Measurements from ENCODE around the gene DHX15. TPM values are rescaled to one million over a fixed set of nuclear protein-coding genes. Genes with fewer than 3 reads are reported as not detected.

The DHX15 gene
- total RNA-seq, 1 donor from 2014 or later: 181 TPM

- FAIRE-seq: no peak
- Histone ChIP-seq H3K27me3 (ENCODE audit: control insufficient read depth, insufficient read depth, low read length) (no peaks in the 10 kb centered on the region), H3K36me3 (ENCODE audit: control insufficient read depth, insufficient read depth, low read length) (peaks cover 8% of the 10 kb centered on the region), H3K4me3 (ENCODE audit: low read depth, low read length) (no peak overlapping the region)
- no peak for TF ChIP-seq CTCF (IDR thresholded peaks at IDR 0.05; ENCODE audit: insufficient read depth, low read length, severe bottlenecking)
- DNase-seq (ENCODE audit: low read depth): no peak
These were observed 19.9 kb downstream of the DHX15 start for GRCh38 chr4:24564488-24564887.

GRCh38 chr4:24561438-24562139, 22.8 kb downstream of the DHX15 start:
- peaks cover 8% of the 10 kb centered on the region for H3K36me3 ChIP-seq (ENCODE audit: control insufficient read depth, insufficient read depth, low read length)
- no peaks in the 10 kb centered on the region for H3K27me3 ChIP-seq (ENCODE audit: control insufficient read depth, insufficient read depth, low read length)
- no peak for TF ChIP-seq CTCF (IDR thresholded peaks at IDR 0.05; ENCODE audit: insufficient read depth, low read length, severe bottlenecking)
- no peak overlapping the region for H3K4me3 ChIP-seq (ENCODE audit: low read depth, low read length)
- FAIRE-seq: no peak
- DNase-seq (ENCODE audit: low read depth): no peak

DNA sequence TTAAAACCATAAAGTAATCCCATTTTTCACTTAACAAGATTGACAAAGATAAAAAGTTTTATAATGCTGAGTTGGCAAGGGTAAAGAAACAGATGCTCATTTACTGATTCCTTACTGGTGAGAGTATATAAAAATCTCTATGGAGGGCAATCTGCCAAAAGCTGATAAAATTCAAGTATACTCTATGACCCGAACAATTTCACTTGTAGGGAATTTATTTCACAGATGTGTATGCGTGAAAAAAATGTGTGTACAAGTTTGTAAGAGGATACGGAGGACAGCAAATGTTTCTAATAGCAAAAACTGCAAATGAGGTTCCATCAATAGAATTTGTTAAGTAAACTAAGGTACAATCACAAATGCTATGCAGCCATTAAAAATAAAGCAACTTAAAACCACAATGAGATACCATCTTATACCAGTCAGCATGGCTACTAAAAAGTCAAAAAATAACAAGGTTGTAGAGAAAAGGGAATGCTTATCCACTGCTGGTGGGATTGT, 23.4 kb downstream of the DHX15 start:
- FAIRE-seq (no peak), DNase-seq (ENCODE audit: low read depth) (no peak)
- H3K36me3 ChIP-seq (ENCODE audit: control insufficient read depth, insufficient read depth, low read length): peaks cover 6% of the 10 kb centered on the region
- no peak for TF ChIP-seq CTCF (IDR thresholded peaks at IDR 0.05; ENCODE audit: insufficient read depth, low read length, severe bottlenecking)
- no peaks in the 10 kb centered on the region for H3K27me3 ChIP-seq (ENCODE audit: control insufficient read depth, insufficient read depth, low read length)
- H3K4me3 ChIP-seq (ENCODE audit: low read depth, low read length): no peak overlapping the region

GRCh38 chr4:24559889-24560288, 24.5 kb downstream of the DHX15 start:
- peaks cover 6% of the 10 kb centered on the region for H3K36me3 ChIP-seq (ENCODE audit: control insufficient read depth, insufficient read depth, low read length)
- FAIRE-seq: no peak
- no peak overlapping the region for H3K4me3 ChIP-seq (ENCODE audit: low read depth, low read length)
- TF ChIP-seq CTCF (IDR thresholded peaks at IDR 0.05; ENCODE audit: insufficient read depth, low read length, severe bottlenecking): peak; percentile 2
- H3K27me3 ChIP-seq (ENCODE audit: control insufficient read depth, insufficient read depth, low read length): no peaks in the 10 kb centered on the region
- peak; percentile 49 for DNase-seq (ENCODE audit: low read depth)

- Histone ChIP-seq H3K27me3 (ENCODE audit: control insufficient read depth, insufficient read depth, low read length) (no peaks in the 10 kb centered on the region), H3K4me3 (ENCODE audit: low read depth, low read length) (no peak overlapping the region), H3K36me3 (ENCODE audit: control insufficient read depth, insufficient read depth, low read length) (peaks cover 7% of the 10 kb centered on the region)
- DNase-seq (ENCODE audit: low read depth) (no peak), FAIRE-seq (no peak)
- TF ChIP-seq CTCF (IDR thresholded peaks at IDR 0.05; ENCODE audit: insufficient read depth, low read length, severe bottlenecking): no peak
These were observed 25.1 kb downstream of the DHX15 start for GRCh38 chr4:24559032-24559821.
